Measurements from ENCODE around the gene UBE2S. TPM values are rescaled to one million over a fixed set of nuclear protein-coding genes. Genes with fewer than 3 reads are reported as not detected.
A peak's percentile ranks its signal among the peaks of the same experiment; 100 is the strongest.

The UBE2S gene
- total RNA-seq, 1 donor from 2014 or later, result 235 TPM

DNA sequence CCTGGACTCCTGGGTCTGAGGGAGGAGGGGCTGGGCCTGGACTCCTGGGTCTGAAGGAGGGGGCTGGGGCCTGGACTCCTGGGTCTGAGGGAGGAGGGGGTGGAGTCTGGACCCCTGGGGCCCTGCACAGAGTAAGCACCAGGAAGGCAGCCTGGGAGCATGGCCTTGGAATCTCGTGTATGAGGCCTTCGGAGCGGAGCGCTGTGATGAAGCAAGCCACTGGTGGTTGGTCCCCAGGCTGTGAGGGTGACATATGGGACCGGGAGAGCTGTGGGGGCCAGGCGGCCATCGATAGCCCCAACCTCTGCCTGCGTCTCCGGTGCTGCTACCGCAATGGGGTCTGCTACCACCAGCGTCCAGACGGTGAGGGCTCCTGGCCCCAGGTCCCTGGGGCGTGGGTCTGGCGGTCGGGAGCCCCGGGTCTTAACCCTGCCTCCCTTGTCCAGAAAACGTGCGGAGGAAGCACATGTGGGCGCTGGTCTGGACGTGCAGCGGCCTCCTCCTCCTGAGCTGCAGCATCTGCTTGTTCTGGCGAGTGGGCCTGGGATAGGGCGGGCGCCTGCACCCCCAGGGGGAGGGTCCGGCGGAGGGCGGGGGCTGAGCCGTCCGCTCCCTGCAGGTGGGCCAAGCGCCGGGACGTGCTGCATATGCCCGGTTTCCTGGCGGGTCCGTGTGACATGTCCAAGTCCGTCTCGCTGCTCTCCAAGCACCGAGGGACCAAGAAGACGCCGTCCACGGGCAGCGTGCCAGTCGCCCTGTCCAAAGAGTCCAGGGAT, 30.0 kb downstream of the UBE2S start:
- Mint-ChIP-seq H3K4me3 (ENCODE audit: unreplicated experiment) (peak overlapping the region; percentile 63), H3K27ac (ENCODE audit: unreplicated experiment) (peak overlapping the region; percentile 93), H3K36me3 (ENCODE audit: unreplicated experiment) (no peaks in the 10 kb centered on the region), H3K4me1 (ENCODE audit: low read depth, unreplicated experiment) (peaks cover 16% of the 10 kb centered on the region), H3K27me3 (ENCODE audit: unreplicated experiment) (peaks cover 20% of the 10 kb centered on the region), H3K9me3 (ENCODE audit: unreplicated experiment) (peaks cover 18% of the 10 kb centered on the region)
- DNase-seq, result peak; percentile 77
- no peak for TF ChIP-seq CTCF (IDR thresholded peaks at IDR 0.05; ENCODE audit: partially characterized antibody, unreplicated experiment)

GRCh38 chr19:55376241-55376933, 31.2 kb downstream of the UBE2S start, which contains the start of gene TMEM190:
Gene TMEM190 (plus strand): TSS chr19:55376826. CDS start chr19:55376854, 28 bp downstream.
- H3K27me3 Mint-ChIP-seq (ENCODE audit: unreplicated experiment), result peaks cover 15% of the 10 kb centered on the region

GRCh38 chr19:55373993-55374757, 33.4 kb downstream of the UBE2S start:
- H3K4me3 Mint-ChIP-seq (ENCODE audit: unreplicated experiment), result peak overlapping the region; percentile 83
- no peak for TF ChIP-seq CTCF (IDR thresholded peaks at IDR 0.05; ENCODE audit: partially characterized antibody, unreplicated experiment)
- H3K4me1 Mint-ChIP-seq (ENCODE audit: low read depth, unreplicated experiment), result peaks cover 23% of the 10 kb centered on the region
- H3K36me3 Mint-ChIP-seq (ENCODE audit: unreplicated experiment), result no peaks in the 10 kb centered on the region
- peaks cover 13% of the 10 kb centered on the region for H3K27me3 Mint-ChIP-seq (ENCODE audit: unreplicated experiment)
- peak; percentile 67 for DNase-seq
- H3K27ac Mint-ChIP-seq (ENCODE audit: unreplicated experiment), result peak overlapping the region; percentile 90
- peaks cover 15% of the 10 kb centered on the region for H3K9me3 Mint-ChIP-seq (ENCODE audit: unreplicated experiment)

More at GRCh38 chr19:55376241-55376933, 31.2 kb downstream of the UBE2S start, which contains the start of gene TMEM190:
- Mint-ChIP-seq H3K36me3 (ENCODE audit: unreplicated experiment) (no peaks in the 10 kb centered on the region), H3K4me1 (ENCODE audit: low read depth, unreplicated experiment) (peaks cover 21% of the 10 kb centered on the region), H3K27ac (ENCODE audit: unreplicated experiment) (peak within 1 kb of the TSS; percentile 93), H3K9me3 (ENCODE audit: unreplicated experiment) (peaks cover 18% of the 10 kb centered on the region), H3K4me3 (ENCODE audit: unreplicated experiment) (peak within 1 kb of the TSS; percentile 77)
- no peak for DNase-seq
- TF ChIP-seq CTCF (IDR thresholded peaks at IDR 0.05; ENCODE audit: partially characterized antibody, unreplicated experiment), result no peak

DNA sequence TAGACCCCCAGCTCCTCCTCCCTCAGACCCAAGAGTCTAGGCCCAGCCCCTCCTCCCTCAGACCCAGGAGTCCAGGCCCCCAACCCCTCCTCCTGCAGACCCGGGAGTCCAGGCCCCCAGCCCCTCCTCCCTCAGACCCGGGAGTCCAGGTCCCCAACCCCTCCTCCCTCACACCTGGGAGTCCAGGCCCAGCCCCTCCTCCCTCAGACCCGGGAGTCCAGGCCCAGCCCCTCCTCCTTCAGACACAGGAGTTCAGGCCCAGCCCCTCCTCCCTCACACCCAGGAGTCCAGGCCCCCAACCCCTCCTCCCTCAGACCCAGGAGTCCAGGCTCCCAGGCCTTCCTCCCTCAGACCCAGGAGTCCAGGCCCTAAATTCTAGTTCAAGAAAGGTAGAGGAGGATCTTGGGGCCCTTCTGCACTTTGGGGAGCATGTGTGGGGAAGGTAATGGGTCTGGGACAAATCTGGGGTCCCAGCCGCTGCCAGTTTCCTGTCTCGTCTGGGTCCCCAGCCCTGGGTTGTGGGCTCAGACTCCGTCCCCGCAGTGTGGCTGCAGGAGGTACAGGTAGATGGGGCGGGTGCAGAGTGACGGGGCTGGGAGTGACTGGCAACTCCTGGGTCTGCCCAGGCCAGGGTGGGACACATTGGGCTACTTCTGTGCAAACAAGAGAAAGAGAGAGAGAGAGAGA, 34.1 kb downstream of the UBE2S start:
- no peak for DNase-seq
- TF ChIP-seq CTCF (IDR thresholded peaks at IDR 0.05; ENCODE audit: partially characterized antibody, unreplicated experiment), result no peak
- H3K4me3 Mint-ChIP-seq (ENCODE audit: unreplicated experiment), result peak overlapping the region; percentile 83
- no peaks in the 10 kb centered on the region for H3K36me3 Mint-ChIP-seq (ENCODE audit: unreplicated experiment)
- peak overlapping the region; percentile 90 for H3K27ac Mint-ChIP-seq (ENCODE audit: unreplicated experiment)
- peaks cover 12% of the 10 kb centered on the region for H3K27me3 Mint-ChIP-seq (ENCODE audit: unreplicated experiment)
- peaks cover 11% of the 10 kb centered on the region for H3K9me3 Mint-ChIP-seq (ENCODE audit: unreplicated experiment)
- peaks cover 23% of the 10 kb centered on the region for H3K4me1 Mint-ChIP-seq (ENCODE audit: low read depth, unreplicated experiment)
